IPS-15b (cell line): ENCODE data around the gene C14orf132.

ENCODE experiments used
- H3K27me3 ChIP-seq: one replicate; pipeline ENCODE4 v1.6.1; 2013; ENCODE audit warnings: low read length; ENCODE audit not compliant: control insufficient read depth, insufficient read depth
- H3K36me3 ChIP-seq: one replicate; pipeline ENCODE4 v1.6.1; 2013; ENCODE audit warnings: low read length; ENCODE audit not compliant: control insufficient read depth, insufficient read depth
- H3K4me1 ChIP-seq: one replicate; pipeline ENCODE4 v1.6.1; 2013; ENCODE audit warnings: mild to moderate bottlenecking, low read length; ENCODE audit not compliant: control insufficient read depth, insufficient read depth
- H3K4me3 ChIP-seq: one replicate; pipeline ENCODE4 v1.5.1; 2013; ENCODE audit warnings: low read depth, low read length
- H3K9ac ChIP-seq: one replicate; pipeline ENCODE4 v1.6.1; 2013; ENCODE audit warnings: low read depth, mild to moderate bottlenecking, low read length
- H3K9me3 ChIP-seq: one replicate; pipeline ENCODE4 v1.6.1; 2013; ENCODE audit warnings: mild to moderate bottlenecking, low read length; ENCODE audit not compliant: control insufficient read depth, insufficient read depth

The C14orf132 gene

DNA sequence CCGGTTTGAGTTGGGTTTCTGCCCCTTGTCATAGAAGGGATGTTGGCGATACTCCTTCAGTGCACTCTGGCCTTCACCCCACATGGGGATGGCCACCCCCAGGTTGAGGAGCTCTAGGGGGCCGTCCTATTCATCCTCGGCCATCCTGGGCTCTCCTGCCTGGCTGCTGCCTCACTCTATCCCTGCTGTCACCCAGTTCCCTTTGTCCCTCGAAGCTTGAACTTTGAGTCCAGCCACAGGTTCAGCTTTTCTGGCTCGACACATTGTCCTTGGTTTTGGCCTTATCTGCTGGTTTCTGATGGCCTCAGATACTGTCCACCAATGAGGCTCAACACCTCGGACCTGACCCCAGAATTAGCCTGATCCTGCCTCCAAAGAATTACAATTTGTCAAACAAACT is 58.6 kb downstream of the C14orf132 start:
- Histone ChIP-seq H3K4me3 (no peak overlapping the region), H3K9ac (no peak overlapping the region), H3K4me1 (peaks cover 4% of the 10 kb centered on the region), H3K27me3 (no peaks in the 10 kb centered on the region), H3K36me3 (no peaks in the 10 kb centered on the region), H3K9me3 (no peaks in the 10 kb centered on the region)

DNA sequence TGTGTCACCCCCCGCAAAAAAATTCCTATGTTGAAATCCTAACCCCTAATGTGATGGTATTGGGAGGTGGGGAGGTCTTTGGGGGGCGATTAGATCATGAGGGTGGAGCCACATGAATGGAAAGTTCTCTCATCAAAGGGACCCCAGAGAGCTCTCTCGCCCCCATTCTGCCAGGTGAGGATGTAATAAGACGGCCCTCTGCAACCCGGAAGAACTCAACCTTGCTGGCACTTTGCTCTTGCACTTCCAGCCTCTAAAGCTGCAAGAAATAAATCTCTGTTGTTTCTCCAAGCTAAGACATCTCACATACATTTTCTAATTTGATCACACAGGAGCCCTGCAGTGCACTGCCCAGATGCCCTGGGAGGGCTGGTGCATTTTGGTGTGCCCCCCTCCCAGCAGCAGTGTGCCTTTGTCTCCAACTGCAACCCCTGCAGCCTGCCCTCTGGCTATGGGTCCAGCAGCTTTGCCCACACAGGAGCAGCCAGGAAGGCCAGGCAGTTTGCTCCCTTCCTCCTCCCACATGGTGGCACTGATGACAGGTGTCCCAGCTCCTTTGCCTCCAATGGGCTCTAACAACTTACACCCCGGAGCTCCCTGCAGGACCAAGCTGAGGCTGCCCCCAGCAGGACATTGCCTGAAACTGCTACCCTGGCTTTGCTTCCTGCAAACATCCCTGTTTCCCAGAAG is 59.3 kb downstream of the C14orf132 start:
- H3K4me1 ChIP-seq: peaks cover 4% of the 10 kb centered on the region

DNA sequence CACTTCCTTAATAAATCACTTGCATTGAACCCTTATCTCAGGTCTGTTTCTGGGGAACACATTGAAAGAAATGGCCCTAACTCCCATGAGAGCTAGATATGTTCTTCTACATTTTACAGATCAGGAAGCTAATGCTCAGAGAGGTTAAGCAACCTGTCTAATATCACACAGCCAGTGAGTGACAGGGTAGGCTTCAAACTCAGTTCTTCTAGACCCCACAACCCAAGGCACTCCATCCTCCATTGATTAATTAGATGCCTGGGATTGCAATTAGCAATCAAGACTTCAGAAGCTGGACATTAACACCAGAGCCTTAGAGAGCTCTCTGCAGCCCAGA is 59.8 kb downstream of the C14orf132 start:
- H3K36me3 ChIP-seq: no peaks in the 10 kb centered on the region
- H3K27me3 ChIP-seq: no peaks in the 10 kb centered on the region
- no peak overlapping the region for H3K9ac ChIP-seq
- no peak overlapping the region for H3K4me3 ChIP-seq
- no peaks in the 10 kb centered on the region for H3K9me3 ChIP-seq
- H3K4me1 ChIP-seq: peaks cover 4% of the 10 kb centered on the region

More for the DNA sequence above, 59.3 kb downstream of the C14orf132 start:
- no peaks in the 10 kb centered on the region for H3K36me3 ChIP-seq
- no peaks in the 10 kb centered on the region for H3K27me3 ChIP-seq
- H3K4me3 ChIP-seq: no peak overlapping the region
- H3K9ac ChIP-seq: no peak overlapping the region
- no peaks in the 10 kb centered on the region for H3K9me3 ChIP-seq

DNA sequence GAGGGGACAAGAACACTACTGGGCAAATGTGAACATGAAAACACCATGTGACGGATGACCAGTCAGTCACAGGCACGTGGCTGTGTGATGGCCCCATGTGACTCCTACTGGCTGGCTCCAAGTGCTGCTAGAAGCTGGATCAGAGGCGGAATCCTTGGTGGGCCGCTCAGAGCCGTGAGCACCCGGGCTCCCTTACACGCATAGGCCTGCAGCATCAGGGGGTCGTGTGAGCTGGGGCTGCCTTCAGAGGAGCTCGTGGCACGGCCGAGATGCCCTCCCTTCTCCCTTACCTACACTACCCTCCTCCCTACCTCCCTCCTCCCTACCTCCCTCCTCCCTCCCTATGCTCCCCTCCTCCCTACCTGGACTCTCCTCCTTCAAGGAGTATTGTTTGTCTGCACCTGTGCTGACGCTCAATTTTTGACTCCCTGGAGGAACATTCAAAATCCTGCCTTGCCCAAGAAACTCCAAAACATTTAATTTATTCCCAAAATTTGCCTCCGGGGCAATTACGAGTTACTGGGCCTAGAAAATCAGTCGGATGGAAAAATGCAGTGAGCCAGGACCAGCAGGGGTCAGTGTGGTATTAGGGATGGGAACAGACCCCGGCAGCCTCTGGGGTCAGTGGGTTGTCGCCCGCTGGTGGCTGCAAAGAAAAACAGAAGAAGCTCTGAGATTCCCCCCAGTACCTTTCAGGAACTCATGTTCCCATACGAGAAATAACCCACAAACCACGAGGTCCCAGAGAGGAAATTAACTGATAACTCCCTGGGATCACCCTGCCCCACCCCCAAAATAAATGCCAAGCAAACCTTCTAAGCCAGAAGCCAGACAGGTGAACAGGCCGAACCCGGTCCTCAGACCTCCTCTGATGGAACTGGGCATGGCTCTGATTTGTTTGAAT is 61.3 kb downstream of the C14orf132 start:
- Histone ChIP-seq H3K9me3 (no peaks in the 10 kb centered on the region), H3K27me3 (no peaks in the 10 kb centered on the region), H3K9ac (no peak overlapping the region), H3K4me1 (peaks cover 2% of the 10 kb centered on the region), H3K4me3 (no peak overlapping the region), H3K36me3 (no peaks in the 10 kb centered on the region)

DNA sequence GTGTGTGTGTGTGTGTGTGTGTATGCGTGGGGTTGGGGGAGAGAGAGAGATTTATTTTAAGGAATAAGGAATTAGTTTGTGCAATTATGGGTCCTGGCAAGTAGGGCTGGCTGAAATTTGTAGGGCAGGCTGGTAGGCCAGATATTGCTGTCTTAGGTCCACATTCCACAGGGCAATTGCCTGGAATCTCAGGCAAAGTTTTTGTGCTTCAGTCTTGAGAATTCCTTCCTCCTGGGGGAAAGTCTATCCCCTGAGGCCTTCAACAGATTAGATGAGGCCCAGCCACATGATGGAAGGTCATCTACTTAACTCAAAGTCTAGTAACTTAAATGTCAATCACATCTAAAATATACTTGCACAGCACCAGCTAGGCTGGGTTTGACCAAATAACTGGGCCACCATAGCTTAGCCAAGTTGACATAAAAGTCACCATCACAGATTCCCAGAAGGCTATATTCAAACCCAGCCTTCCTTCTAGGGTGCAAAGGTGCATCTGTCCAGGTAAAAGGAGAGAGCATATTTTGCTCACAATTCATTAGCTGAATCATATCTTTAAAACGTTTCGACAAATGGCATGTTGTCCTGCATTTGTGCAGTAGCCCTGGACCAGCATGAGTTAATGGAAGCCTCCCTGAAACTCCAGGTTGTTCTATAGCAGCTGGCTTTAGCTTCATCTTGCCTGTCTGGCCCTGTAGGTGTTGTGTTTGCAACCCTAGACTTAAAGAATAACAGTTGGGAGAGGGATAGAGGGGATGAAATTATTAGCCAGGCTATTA is 63.1 kb downstream of the C14orf132 start:
- Histone ChIP-seq H3K36me3 (no peaks in the 10 kb centered on the region), H3K27me3 (no peaks in the 10 kb centered on the region), H3K9me3 (no peaks in the 10 kb centered on the region), H3K4me3 (no peak overlapping the region), H3K9ac (no peak overlapping the region), H3K4me1 (no peaks in the 10 kb centered on the region)

DNA sequence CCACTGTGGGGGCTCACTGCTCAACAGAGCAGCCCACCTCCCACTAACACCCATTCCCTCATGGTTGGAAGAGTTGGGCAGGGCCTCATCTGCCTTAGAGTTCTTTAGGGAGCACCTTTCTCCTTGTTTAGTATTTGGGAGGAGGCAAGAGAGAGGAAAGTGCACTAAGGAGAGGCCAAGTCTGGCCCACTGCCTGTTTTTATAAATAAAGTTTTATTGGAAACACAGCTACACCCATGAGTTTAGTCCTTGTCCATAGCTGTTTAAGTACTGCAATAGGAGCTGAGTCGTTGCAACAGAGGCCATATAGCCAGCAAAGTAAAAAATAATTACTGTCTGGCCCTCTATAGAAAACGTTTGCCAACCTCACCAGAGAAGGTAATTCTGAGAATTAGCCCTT is 63.9 kb downstream of the C14orf132 start:
- Histone ChIP-seq H3K4me3 (no peak overlapping the region), H3K9me3 (no peaks in the 10 kb centered on the region), H3K27me3 (no peaks in the 10 kb centered on the region), H3K9ac (no peak overlapping the region), H3K4me1 (no peaks in the 10 kb centered on the region), H3K36me3 (no peaks in the 10 kb centered on the region)

DNA sequence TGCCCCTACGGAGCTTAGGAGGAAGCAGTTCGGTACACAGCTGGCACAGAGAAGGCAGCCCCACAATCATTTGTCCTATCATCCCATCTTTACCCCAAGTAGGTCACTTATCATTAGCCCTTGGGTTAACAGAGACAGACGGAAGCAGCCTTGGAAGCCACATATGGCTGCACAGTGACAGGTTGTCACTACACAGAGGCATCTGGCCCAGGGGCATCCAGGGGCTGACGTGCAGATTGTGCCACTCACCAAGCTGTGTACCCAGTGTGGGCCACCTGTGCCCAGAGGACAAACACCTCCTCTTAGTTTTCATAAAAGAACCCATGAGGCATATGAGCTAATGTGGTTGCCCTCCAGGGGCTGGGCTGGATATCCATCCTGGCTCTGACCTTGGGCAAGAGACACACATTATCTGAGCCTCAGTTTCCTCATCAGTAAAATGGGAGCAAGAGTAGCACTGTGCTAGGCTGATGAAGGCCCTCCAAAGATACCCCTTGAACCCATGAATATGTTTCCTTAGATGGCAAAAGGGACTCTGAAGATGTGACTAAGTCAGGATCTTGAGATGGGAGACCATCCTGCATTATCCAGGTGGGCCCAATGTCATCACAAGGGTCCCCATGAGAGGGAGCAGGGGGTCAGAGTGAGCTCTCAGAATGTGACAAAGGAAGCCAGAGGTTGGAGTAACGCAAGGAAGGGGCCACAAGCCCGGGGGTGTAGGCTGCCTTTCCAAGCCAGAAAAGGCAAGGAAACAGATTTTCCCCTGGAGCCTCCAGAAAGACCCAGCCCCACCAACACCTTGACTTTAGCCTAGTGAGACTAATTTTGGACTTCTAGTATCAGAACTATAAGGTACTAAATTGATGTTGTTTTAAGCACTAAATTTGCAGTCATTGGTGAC is 64.6 kb downstream of the C14orf132 start:
- Histone ChIP-seq H3K36me3 (no peaks in the 10 kb centered on the region), H3K9ac (no peak overlapping the region), H3K27me3 (no peaks in the 10 kb centered on the region), H3K4me1 (no peaks in the 10 kb centered on the region), H3K4me3 (no peak overlapping the region), H3K9me3 (no peaks in the 10 kb centered on the region)

DNA sequence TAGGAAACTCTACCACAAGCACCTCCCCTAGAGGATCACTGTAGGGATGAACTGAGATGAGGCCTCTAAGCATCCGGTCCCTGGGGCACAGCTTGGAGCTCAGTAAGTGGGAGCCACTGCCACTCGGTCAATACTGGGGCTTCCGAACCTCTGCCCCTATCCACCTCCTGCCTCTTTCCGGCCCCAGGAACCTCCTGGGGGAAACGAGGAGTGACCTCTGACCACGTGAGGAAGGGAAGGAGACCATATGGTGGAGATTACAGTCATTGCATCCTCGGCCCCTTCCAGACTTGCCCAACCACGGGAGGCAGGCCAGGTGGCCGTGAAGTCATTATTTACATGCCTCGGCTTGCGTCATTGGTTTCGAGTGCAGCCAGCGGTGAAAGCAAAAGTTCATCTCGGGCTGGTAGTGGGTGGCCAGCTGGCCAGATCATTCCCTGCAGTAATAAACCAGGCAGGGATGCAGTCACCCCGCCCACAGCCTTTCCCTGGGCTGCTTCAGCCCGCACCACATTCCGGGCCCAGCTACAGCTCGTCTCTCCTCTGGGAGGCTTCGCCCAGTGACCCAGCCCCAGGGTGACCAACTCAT is 65.4 kb downstream of the C14orf132 start:
- H3K9ac ChIP-seq: no peak overlapping the region
- H3K36me3 ChIP-seq: no peaks in the 10 kb centered on the region
- no peaks in the 10 kb centered on the region for H3K4me1 ChIP-seq
- no peak overlapping the region for H3K4me3 ChIP-seq
- no peaks in the 10 kb centered on the region for H3K27me3 ChIP-seq
- no peaks in the 10 kb centered on the region for H3K9me3 ChIP-seq

DNA sequence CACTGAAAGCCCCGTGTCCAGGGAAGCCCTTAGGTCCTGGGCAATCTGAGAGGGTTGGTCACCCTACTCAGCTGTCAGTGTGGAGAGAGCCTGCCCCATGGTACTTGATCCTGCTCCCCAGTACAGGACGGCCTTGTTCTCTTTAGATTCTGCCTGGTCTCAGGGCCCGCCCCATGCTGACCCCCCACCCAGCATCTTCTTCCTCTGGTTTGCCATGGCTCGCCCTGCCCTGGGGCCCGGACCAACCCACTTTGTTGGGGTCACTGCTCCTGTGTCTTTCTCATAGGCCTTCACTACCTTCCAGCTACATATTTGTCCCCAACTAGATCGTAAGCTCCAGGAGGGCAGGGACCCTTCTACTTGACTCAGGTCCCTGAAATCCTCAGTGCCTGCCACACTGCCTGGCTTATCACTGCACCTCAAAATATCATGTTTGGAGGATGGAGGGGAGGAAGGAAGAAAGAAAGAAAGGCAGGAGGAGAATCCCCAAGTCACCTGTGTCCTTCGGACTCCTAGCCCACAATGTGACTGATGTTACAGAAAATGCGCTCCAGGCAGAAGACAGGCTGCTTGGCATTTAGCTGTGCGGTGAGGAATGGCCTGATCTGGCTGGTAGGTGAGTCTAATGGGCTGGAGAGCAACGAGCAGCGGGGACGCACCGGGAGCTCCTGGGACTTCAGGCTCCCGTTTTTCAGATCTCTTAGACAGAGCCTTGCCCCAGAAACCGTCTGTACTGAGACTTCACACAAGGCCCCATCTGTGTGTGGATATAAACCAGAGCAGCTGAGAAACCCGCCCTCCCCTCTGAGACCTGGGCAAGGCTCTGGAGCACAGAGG is 66.1 kb downstream of the C14orf132 start:
- H3K36me3 ChIP-seq: no peaks in the 10 kb centered on the region
- H3K4me1 ChIP-seq: no peaks in the 10 kb centered on the region
- no peak overlapping the region for H3K4me3 ChIP-seq
- no peaks in the 10 kb centered on the region for H3K9me3 ChIP-seq
- H3K9ac ChIP-seq: no peak overlapping the region
- H3K27me3 ChIP-seq: no peaks in the 10 kb centered on the region

DNA sequence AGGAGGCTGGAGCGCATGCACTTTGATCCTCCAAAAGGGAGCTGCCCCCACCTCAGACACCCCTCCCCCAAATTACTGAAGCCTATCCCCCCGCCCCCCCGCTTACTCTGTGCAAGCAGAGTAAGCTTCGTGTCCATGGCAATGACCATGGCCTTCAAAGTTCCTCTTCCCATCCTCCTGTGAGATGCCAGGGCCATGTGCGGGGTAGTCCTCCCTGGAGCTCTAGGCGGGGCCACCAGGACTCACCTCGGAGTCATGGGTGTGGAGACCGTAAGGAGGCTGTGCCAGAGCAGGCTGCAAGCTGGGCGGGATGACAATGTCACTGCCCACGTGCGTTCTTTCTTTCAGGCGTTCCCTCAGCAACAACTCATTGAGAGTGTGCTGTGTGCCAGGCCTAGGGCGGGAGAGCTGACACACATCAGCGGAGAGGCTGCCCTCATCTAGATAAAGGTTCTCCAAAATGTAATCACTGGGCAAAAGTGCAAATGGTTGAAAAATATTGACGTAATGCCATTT is 66.8 kb downstream of the C14orf132 start:
- Histone ChIP-seq H3K27me3 (no peaks in the 10 kb centered on the region), H3K9ac (no peak overlapping the region), H3K4me1 (no peaks in the 10 kb centered on the region), H3K4me3 (no peak overlapping the region), H3K9me3 (no peaks in the 10 kb centered on the region), H3K36me3 (no peaks in the 10 kb centered on the region)
